Esophagus squamous epithelium (tissue), 5 donors: ENCODE measurements around the gene ESR1. TPM values are rescaled to one million over a fixed set of nuclear protein-coding genes. Genes with fewer than 3 reads are reported as not detected.
"Not testable (repeated sequence)": the region's sequence is repeated elsewhere in the genome, so short reads cannot be mapped to it uniquely, and the experiment has no call there.

Experiments used
- DNase-seq: peaks from one replicate; lab custom pipeline; 2025; lab: John Stamatoyannopoulos, UW
- H3K27ac ChIP-seq, 4 donors: fragments of 200-600 bp; sonication (generic); one replicate each; pipeline ENCODE4 v1.5.1; 2016 to 2019; ENCODE audit warnings: mild to moderate bottlenecking in 1 of 4
- H3K27me3 ChIP-seq, 4 donors: fragments of 200-600 bp; sonication (generic); 1 replicate in 3 of 4; 2 replicates in 1 of 4; pipeline versions ENCODE4 v1.5.1 to v1.6.0; 2017 to 2021; ENCODE audit warnings: antibody characterized with exemption in 1 of 4
- H3K36me3 ChIP-seq, 3 donors: fragments of 200-600 bp; sonication (generic); one replicate each; pipeline ENCODE4 v1.5.1; 2016 to 2019
- H3K4me1 ChIP-seq, 3 donors: fragments of 200-600 bp; sonication (generic); one replicate each; pipeline ENCODE4 v1.5.1; 2017 to 2019
- H3K4me3 ChIP-seq, 4 donors: fragments of 200-600 bp; sonication (generic); 1 replicate in 3 of 4; 2 replicates in 1 of 4; pipeline ENCODE4 v1.5.1; 2016 to 2019; ENCODE audit warnings: mild to moderate bottlenecking in 2 of 4, moderate library complexity in 1 of 4
- H3K9me3 ChIP-seq, 3 donors: fragments of 200-600 bp; sonication (generic); one replicate each; pipeline ENCODE4 v1.5.1; 2016 to 2019
- CTCF ChIP-seq, 6 experiments: fragments of 450-650 bp in 4 of 6; fragments of 200-600 bp in 2 of 6; sonication (generic) in 2 of 6; IDR thresholded peaks; one replicate each; pipeline ENCODE4 v1.5.1; 2016 to 2019; ENCODE audit warnings: antibody characterized with exemption in 6 of 6, mild to moderate bottlenecking in 4 of 6, moderate library complexity in 4 of 6
- POLR2A ChIP-seq, 4 donors: fragments of 450-650 bp; IDR thresholded peaks; one replicate each; pipeline ENCODE4 v1.6.1; 2017; ENCODE audit warnings: antibody characterized with exemption in 4 of 4, mild to moderate bottlenecking in 4 of 4, moderate library complexity in 3 of 4
- whole genome bisulfite sequencing, 2 donors: methylation state at CpG; one replicate each; pipeline ENCODE4 v1.1.5; 2018; 5-methylcytosine and 5-hydroxymethylcytosine counted together
- intact Hi-C: fragments of 100-400 bp; cut with DNase I; formaldehyde crosslinking; loops from one replicate; pipeline ENCODE4 v1.15.0; 2022
- total RNA-seq, 4 donors: library from RNA; depleted of rRNA; stranded (reverse); fragments of >200 nt; gene quantifications; one replicate each; pipeline ENCODE4 v1.1.0, GENCODE V29; 2016
- donor health status: DM: yes; HTN: yes; CAD: no.

The ESR1 gene
- total RNA-seq, 4 donors from 2014 or later = 0.40 to 1.1 (median 0.95) TPM; not detected in 1

GRCh38 chr6:152068622-152069261 lies 261.3 kb downstream of the ESR1 start:
- no peak for DNase-seq
- Histone ChIP-seq H3K36me3 (no peaks in the 10 kb centered on the region), H3K27ac (no peak overlapping the region), H3K4me3 (no peak overlapping the region), H3K4me1 (no peaks in the 10 kb centered on the region), H3K9me3 (no peaks in the 10 kb centered on the region), H3K27me3 (no peaks in the 10 kb centered on the region)
- 75 to 88% methylated on average over 4 of the region's 4 CpGs for WGBS, 2 donors
- intact Hi-C loops = no loop called here
- TF ChIP-seq CTCF (IDR thresholded peaks at IDR 0.05) (no peak), POLR2A (IDR thresholded peaks at IDR 0.05) (no peak)

GRCh38 chr6:152070556-152070955 lies 263.1 kb downstream of the ESR1 start:
- H3K4me1 ChIP-seq = no peaks in the 10 kb centered on the region
- H3K27ac ChIP-seq = no peak overlapping the region
- no peak overlapping the region for H3K4me3 ChIP-seq
- 79 to 84% methylated on average over 5 of the region's 5 CpGs for WGBS, 2 donors
- intact Hi-C loops = no loop called here
- DNase-seq = no peak
- no peaks in the 10 kb centered on the region for H3K36me3 ChIP-seq
- no peaks in the 10 kb centered on the region for H3K27me3 ChIP-seq
- TF ChIP-seq CTCF (IDR thresholded peaks at IDR 0.05) (no peak), POLR2A (IDR thresholded peaks at IDR 0.05) (no peak)
- H3K9me3 ChIP-seq = peaks cover 0 to 7% (median 0%) of the 10 kb centered on the region in 3 donors

- Histone ChIP-seq H3K36me3 (no peaks in the 10 kb centered on the region), H3K27me3 (no peaks in the 10 kb centered on the region), H3K9me3 (peaks cover 0 to 7% (median 0%) of the 10 kb centered on the region in 3 donors), H3K27ac (no peak overlapping the region), H3K4me3 (no peak overlapping the region), H3K4me1 (no peaks in the 10 kb centered on the region)
- intact Hi-C loops = no loop called here
- no peak for DNase-seq
- TF ChIP-seq POLR2A (IDR thresholded peaks at IDR 0.05) (no peak), CTCF (IDR thresholded peaks at IDR 0.05) (no peak)
- WGBS, 2 donors = 82 to 85% methylated on average over 3 of the region's 3 CpGs
Observed at GRCh38 chr6:152071318-152071717, 263.8 kb downstream of the ESR1 start.

GRCh38 chr6:152071843-152072242 lies 264.4 kb downstream of the ESR1 start:
- DNase-seq = no peak
- Histone ChIP-seq H3K27ac (no peak overlapping the region), H3K4me1 (no peaks in the 10 kb centered on the region), H3K36me3 (no peaks in the 10 kb centered on the region), H3K9me3 (peaks cover 0 to 7% (median 0%) of the 10 kb centered on the region in 3 donors), H3K27me3 (no peaks in the 10 kb centered on the region), H3K4me3 (no peak overlapping the region)
- TF ChIP-seq POLR2A (IDR thresholded peaks at IDR 0.05) (no peak), CTCF (IDR thresholded peaks at IDR 0.05) (no peak)
- intact Hi-C loops = no loop called here
- WGBS, 2 donors = 89 to 93% methylated on average over 3 of the region's 3 CpGs

GRCh38 chr6:152076242-152076641 lies 268.8 kb downstream of the ESR1 start:
- intact Hi-C loops, H3K27ac ChIP-seq, H3K27me3 ChIP-seq, H3K9me3 ChIP-seq, H3K36me3 ChIP-seq, H3K4me3 ChIP-seq, DNase-seq, H3K4me1 ChIP-seq: not testable (repeated sequence)
- 79 to 80% methylated on average over 2 to 3 of the region's 3 CpGs for WGBS, 2 donors
